Activated CD8-positive, alpha-beta memory T cell treated with anti-CD3 and anti-CD28 coated beads, Interleukin-2, amount 50 U/mL, for 48 hours (primary cell): Measurements from ENCODE around the gene SPP2.

ENCODE experiments used
- DNase-seq: peaks from one replicate; pipeline ENCODE4 v3.0.0-alpha.2; 2020

SPP2 gene, protein sequence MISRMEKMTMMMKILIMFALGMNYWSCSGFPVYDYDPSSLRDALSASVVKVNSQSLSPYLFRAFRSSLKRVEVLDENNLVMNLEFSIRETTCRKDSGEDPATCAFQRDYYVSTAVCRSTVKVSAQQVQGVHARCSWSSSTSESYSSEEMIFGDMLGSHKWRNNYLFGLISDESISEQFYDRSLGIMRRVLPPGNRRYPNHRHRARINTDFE

DNA sequence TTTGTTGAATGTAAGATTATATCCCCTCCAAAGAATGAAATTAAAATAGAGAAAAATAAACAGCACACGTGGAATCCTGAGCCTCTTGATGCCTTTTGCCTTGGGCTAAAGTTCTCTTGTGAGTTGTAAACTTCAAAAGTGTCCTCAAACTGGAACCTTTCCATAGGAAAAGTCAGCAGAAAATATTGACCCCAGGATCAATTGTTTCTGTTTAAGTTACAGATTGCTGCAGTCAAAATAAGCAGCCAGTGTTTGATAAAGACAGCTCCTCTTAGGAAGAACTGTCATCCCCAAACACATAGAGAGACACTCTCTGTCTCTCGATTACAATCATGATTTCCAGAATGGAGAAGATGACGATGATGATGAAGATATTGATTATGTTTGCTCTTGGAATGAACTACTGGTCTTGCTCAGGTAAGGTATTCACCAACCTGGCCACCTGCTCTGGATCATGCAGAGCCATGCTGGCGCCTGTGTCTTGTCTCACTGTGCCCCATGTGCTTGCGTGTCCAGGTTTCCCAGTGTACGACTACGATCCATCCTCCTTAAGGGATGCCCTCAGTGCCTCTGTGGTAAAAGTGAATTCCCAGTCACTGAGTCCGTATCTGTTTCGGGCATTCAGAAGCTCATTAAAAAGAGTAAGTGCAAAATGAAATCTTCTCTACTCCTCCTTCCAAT is at the start of gene SPP2:
SPP2 (plus strand) TSS at position 248 of the 681 bp plus-strand sequence; CDS start at position 333, 85 bp downstream.
- DNase-seq, result no peak

DNA sequence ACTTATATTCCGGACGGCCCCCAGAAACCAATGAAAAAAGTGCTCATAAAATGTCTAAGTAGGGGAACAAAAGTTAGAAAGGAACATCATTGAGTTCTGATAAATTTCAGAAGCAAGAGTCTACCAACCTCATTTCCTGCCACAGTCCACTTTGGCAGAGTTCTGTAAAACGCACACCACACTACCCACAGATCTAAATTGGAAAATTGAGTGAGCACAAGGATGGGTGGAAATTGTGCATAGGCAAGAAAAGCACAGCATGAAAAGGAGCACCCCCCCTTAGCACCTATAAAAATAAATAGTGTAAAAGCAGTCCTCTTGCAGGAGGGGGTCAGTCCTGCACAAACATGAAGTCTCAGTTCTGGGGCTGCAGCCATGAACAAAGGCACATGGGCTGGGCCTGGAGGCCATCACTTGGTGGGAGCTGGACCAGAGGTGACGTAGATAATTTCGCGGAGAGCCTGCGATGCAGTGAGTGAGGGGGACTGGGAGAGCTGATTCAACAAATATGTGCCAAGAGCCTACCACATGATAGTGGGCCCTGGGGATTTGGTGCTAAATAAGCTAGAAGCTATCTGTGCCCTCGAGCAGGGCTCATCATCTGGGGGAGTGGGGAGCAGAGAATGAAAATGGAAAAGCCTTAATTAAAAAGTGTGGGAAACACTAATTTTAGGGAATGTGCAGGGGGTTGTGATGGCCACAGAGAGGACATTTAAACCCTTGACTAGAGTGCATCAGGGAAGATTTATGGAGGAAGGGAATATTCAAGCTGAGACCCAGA is 48.9 kb upstream of the SPP2 start:
- no peak for DNase-seq

DNA sequence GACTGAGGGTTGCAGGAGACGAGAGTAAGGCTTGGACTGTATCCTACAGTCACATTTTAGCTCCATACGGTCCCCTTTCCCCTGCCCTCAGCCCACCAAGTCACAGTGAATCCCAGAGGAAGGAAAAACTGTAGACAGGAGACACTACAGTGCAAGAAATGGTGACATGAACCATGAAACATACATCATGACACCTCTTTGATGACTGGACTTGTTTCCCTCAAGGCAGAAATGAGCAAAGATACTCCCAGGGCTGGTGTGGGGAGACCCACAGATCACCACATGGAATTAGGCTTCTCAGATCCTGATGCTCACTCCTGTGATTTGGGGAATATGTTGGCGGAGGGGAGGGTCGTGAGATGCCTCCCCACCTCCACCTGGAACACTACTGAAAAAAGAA is 48.2 kb upstream of the SPP2 start:
- no peak for DNase-seq

DNA sequence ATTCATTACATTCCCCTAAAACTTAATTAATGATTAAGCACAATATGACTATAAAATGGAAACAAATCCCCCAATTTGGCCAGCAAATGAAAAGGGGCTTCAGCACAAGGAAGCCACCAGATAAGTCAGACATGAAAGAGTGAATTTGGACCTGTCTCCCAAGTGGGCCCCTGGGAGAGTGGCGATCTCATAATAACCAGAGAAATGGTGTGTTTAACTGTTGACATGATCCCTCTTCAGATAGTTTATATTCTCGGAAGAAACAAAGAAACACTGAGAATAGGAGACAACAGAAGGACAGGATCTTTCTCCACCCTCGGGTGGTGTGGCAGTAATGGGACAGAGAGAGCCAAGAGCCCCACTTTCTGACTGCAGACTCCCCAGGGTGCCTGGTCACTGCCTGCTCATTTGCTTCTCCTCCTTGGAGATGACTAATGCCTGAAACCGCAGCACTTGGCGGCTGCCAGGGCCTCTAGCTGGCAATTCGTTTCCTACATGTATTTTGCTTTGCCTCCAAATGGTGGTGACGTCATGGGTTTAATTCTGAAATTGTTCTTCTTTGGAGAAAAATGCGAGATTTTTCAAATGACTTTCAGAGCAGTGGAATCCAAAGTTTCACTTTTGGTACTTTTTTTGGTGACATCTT is 46.4 kb upstream of the SPP2 start:
- DNase-seq, result no peak

DNA sequence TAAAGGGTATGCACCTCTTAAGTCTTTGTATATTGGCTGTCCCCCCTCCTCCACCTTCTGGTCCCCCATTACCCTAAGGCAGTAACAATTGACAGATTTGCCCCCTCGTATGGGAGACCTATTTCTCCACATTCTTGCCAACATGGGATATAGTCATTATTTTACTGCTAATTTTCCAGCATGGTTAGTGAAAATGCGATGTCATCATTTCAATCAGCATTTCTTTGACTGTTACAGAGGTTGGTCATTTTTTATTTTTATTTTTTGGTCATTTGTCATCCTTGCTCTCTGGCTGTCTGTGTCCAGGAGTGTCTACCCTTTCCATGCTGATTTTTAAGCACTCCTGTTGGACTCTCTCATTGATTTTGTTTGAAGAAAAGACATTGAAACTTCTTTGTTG is 45.4 kb upstream of the SPP2 start:
- DNase-seq, result no peak

DNA sequence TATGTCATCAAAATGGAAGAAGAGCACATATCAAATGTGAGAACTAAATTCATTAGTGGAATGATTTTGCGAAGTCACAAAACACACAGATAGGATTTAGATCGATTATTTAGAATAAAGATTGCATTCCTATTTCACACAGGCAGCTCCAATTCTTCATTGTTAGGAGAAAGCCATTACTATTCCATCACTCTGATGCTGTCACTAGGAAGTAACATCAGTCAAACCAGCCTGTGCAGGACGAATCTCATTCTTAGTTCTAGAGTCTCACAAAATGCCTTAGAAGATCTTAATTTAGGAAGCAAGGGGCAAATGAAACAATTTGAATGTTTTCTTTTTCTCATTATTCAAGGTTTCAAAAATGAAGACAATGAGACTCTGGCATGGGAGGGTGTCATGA is 44.0 kb upstream of the SPP2 start:
- no peak for DNase-seq

DNA sequence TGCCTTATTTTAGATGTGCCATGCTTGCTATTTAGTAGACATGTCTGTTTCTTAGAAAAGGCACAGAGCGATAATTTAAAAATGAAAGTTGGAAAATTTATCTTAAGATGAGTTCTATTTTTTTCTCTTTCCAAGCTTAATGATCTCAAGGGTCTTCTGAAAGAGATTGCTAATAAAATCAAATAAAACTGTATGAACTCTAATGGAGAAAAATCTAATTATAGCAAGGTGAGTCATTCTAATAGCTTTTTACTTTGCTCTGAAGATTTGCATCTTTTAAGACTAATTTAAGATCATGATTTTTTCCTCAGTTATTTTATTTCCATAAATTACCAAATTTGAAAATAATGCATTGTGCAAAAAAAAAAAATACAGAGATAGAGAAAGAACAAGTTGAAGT is 36.1 kb upstream of the SPP2 start:
- DNase-seq, result no peak

DNA sequence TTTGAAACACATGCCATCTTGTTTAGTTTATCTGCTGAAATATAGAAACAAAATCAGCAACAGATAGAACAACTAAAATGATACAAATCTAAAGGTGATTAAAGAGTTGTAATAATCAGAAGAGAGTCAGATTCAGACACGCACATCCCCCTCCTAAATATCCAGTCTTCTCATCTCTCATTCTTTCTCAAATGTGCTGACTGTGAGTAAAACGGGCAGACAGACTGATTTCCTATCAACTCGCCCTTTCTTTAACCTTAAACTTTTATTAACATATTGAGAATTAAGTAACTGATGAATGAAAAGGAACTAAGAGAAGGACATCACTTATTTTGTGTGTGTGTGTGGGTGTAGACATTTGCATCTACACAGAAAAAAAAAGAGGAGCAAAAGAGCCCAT is 34.6 kb upstream of the SPP2 start:
- DNase-seq, result no peak

DNA sequence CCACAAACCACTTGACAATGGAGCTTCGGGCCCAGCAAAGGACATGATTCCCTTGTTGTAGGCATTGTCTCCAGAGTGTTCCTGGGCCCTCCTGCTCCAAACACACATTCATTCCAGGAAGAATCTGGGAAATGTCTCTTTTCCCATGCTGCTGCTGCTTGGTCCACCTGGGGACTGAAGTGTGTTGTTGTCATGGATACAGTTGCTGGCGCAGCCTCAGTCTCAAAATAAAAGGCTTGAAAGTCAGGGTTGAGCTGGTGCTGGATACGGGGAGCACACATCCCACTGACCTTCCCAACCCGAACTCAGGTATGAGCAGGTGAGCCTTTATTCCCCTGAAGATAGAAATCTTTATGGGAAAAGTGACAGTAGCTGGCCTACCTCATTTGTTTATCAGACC is 30.6 kb upstream of the SPP2 start:
- no peak for DNase-seq

DNA sequence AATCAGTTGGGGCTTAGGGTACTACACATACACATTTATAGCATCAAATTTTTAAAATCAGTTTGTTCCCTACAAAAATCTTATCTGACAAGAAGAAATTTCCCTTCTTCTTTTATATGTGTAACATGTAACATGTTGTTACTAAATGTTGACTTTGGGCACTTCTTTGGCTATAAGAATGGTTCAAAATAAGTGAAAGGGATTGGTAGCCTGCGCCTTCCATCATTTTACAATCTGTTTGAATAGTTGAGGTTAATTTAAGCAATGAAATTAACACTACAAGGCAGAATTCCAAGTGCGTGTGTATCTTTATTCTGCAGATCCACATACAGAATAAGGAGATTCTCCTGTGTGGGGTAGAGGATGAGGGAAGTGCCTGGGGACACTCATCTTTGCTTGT is 30.2 kb upstream of the SPP2 start:
- DNase-seq, result no peak

DNA sequence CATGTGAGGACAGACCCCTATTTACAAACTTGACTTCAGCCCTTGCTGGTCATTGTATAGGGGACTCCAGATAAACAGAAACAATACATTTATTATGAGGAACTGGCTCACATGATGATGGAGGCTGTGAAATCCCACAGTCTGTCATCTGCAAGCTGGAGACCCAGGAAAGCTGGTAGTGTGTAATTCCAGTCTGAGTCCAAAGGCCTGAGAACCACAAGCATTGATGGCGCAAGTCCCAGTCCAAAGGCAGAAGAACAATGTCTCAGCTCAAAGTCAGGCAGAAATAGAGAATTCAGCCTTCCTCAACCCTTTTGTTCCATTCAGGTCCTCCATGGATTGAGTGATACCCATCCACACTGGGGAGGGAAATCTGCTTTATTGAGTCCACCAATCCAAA is 28.1 kb upstream of the SPP2 start:
- DNase-seq, result no peak

DNA sequence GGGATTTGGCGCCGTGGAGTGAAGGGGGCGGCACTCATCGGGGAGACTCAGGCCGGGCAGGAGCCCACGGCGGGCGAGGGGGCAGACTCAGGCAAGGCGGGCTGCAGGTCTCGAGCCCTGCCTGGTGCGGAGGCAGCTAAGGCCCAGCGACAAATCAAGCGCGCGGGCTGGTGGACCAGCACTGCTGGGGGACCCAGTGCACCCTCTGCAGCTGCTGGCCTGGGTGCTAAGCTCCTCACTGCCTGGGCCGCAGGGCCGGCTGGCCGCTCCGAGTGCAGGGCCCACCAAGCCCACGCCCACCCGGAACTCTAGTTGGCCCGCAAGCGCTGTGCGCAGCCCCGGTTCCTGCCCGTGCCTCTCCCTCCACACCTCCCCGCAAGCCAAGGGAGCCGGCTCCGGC is 26.2 kb upstream of the SPP2 start:
- DNase-seq, result no peak

DNA sequence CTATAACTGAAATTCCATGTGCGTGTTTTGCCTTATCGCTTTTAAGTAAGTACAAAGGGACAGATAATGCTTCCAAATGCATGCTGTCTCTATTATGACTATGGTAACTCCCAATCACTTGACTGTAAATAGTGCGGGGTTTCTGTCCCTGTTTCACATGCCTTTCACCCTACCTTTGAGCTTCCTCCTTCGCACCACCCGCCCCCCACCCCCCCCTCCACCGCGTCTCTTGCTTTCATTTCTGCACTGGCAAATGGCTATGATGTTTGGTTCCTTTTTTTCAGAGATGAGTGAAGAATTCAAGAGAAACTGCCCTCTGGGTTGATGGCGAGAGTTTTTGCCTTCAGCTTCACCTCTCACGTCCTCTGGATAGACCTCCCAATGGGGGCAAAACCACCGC is 25.0 kb upstream of the SPP2 start:
- no peak for DNase-seq

DNA sequence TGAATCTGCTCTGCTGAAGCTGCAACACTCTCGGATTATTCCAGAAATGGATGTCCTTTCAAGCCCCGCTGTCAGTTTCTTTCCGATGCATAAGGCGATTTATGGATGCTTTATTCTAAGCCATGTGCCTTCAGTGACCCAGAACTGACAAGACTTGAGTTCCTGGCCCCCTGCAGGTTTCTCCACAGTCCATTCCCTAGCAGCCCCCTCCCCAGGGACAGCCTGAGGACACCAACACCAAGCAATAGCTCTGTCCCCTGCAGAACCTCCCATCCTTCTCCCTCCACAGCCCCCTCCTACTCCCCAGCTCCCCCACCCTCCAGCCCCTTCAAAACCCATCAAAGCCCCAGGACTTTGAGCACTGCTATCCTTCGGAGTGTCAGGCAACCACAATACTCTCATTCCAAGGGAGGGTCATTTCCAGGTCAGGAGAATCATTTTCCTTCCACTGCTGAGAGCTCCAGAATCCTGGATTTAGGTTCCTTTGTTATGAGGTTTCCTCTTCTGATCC is 24.6 kb upstream of the SPP2 start:
- no peak for DNase-seq

DNA sequence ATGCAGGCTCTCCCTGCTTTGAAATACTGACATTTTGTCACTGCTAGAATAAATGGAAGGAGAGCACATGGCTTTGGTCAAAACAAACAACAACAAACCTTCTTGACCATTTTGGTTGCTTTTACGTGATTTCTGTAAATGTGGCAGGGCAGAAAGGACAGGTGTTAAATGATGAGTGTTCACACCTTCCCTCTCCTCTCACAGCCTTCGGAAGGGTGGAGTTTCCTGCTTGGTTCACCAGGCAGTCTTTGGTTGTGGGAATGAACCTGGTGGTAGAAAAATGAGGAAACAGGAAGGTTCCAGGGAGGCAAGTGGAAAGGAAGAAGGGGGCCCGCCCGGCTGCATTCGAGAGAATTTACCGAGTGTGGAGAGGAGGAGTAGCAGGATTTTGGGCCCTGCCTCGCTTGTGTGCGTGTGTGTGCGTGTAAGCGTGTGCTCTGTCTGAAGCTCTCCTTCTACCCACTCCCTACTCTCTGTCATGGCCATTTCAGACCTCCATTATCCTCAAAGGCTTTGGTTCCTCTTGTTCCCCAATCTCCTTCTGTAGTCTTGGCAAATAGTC is 23.7 kb upstream of the SPP2 start:
- DNase-seq, result no peak

DNA sequence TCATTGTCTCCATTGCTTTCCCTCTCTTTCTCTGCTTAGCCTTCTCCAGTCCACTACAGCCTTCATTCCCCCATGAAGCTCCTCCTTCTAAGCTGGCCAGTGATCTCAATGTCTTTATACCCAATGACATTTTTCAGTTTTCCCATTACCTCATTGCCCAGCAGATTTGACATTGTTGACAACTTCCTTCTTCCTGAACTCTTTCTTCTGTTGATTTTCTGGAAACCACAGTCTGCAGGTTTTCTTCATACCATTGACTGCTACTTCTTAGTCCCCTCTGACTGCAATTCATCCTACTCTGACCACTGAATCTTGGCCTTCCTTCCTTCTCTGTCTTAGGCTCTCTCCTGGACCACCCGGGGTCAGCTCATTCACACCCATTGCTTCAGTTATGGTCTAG is 22.9 kb upstream of the SPP2 start:
- no peak for DNase-seq

DNA sequence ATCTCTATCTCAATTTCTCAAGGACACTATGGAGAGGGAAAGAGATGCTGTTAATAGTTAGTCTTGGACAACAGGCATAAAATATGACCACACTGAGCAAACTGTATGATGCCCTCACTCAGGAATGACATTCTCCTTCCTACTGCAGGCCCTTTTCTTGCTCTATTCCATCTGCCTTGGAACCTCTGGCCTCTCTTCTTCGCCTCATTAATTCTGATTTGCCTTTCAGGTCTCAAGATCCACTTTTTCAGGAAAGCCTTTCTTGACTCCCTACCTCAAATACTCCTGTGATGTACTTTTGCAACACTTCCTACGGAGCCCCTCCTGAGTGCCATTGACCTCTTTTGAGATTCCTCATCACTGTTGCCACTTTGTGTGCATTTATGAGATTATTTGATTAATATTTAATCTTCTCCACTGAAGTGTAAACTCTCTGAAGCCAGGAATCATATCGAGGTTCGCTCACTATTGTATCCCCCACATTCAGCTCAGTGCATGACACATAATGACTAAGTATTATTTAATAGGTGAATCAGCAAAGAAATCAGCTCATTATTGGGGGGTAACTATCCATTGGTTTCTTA is 21.3 kb upstream of the SPP2 start:
- DNase-seq, result no peak

DNA sequence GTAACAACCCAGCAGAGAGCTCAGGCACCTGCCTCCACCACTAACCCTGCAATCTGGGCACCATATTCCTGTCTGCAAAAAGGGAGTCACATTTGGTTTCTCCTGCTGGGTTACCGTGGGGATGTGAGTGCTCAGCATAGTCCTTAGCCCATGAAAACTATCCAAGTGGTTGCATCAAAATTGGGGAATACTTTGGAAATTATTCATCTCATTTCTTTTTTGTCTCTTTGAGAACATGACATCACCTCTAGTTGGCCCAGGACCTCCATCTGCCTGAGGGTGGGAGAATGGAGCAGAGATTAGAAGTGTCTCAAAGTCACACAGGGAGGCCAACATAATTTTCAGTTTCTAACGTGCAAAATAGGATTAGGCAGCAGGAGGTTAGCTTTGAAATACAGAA is 19.3 kb upstream of the SPP2 start:
- DNase-seq, result no peak

DNA sequence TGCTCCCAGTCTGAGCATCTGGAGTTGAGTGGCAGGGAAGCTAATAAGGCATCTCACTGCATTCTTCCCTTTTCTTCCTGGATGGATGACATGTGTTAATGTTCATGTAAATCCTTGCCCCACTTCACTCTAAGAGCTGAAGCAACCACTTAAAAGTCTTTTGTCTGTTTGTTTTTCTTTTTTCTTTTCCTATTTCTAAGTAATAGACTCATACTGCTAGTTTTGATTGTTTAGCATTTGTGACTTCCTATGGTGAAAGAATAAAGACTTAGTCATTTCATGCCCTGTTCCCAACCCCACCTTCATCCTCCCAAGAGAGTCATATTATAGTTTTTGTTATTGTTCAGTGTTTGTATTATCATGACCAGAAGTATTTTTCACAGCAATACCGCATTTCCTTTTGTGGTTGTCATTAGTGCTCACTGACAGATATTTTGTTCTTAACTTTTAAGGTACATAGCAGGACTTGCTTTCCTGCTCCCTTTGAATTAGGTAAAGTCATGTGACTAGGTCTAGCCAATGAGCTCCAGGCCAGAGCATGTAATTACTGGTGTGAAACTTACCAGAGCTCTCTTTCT is 18.1 kb upstream of the SPP2 start:
- no peak for DNase-seq

DNA sequence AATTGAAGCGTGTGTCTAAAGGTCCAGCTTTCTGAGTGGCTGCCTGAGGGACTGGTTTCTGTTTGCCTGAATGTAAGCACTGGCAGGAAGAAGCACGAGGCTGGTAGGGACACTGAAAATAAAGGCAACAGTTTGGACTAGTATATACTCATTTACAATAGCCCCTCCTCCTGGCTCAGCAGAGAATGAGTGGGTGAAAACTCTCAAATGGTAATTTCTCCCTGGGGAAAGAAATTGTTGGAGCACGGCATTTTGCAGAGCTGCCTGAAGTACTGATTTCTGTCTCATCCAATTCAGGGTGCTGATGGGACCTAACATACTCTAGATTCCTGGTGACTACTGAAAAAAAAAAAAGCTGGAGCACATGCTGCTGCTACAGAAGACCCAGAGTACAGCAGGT is 17.3 kb upstream of the SPP2 start:
- DNase-seq, result no peak

DNA sequence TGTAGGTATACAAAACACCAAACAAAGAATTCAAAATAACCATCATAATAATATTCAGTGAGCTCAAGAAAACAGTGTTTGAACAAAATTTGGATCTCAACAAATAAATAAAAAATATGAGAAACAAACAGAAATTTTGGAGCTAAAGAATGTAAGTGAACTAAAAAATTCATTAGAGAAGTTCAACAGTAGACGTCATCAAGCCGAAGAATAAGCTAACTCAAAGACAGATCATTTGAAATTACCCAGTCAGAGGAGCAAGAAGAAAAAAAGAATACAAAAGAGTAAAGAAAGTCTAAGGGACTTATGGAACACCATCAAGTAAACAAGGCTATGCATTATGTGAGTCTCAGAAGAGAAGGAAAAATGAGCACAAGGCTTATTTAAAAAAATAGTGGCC is 16.6 kb upstream of the SPP2 start:
- no peak for DNase-seq

DNA sequence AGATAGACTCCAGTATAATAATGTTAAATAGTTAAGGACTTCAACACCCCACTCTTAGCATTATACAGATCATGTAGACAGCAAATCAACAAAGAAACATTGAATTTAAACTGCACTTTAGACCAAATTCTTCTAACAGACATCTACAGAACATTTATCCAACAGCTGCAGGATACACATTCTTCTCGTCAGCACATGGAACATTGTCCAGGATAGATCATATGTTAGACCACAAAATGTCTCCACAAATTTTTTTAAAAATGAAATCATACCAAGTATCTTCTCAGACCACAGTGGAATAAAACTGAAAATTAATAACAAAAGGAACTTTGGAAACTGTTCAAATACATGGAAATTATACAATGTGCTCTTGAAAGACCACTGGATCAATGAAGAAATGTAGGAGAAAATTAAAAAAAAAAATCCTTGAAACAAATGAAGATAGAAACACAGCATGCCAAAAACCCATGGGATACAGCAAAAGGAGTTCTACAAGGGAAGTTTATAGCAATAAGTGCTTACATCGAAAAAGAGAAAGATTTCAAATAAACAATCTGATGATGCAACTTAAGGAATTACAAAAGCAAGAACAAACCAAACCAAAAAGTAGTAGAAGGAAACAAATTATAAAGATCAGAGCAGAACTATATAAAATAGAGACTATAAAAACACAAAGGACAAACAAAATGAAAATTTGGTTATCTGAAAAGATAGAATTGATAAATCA is 12.3 kb upstream of the SPP2 start:
- DNase-seq, result no peak
